ENCODE measurements around the gene TJP3. TPM values are rescaled to one million over a fixed set of nuclear protein-coding genes. Genes with fewer than 3 reads are reported as not detected.

The TJP3 gene
- total RNA-seq, 4 donors from 2014 or later: 93.3 to 364 (median 286) TPM

DNA sequence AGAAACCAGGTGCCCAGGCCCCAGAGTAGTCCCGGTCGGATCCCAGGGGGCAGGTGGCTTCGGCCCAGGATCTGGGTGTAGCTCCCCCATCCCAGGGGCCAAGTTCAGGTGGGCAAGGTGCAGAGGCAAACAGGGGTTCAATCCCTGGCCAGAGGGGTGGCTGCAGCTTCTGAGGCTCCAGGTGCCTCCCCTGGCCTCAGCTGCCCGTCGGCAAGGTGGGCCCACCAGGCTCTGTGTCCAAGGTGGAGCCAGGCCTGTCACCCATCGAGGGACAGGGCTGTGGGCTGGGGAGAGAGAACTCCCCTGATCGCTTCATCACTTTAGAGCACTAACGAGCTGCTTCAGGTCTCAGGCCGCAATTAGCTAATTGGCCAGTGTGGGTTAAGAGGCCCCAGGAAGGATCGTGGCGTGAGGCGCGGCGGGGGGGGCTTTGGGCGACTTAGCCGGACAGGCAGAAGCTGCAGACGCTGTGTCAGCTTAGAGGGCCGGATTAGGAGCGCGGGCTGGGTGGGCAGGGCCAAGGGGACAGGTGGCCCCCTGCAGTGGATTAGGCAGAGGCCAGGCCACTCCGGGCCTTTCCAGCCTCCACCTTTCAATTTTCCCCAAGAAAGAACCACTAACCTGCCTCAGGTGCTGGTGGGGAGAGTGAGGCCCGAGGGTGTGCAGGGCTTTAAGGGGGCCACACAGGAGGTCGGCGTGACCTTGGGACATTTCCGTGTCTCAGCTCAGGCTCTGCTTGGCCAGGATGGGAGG, 66.6 kb downstream of the TJP3 start:
- Histone ChIP-seq H3K9me3 (no peaks in the 10 kb centered on the region), H3K4me3 (no peak overlapping the region), H3K4me1 (no peaks in the 10 kb centered on the region), H3K27ac (no peak overlapping the region), H3K27me3 (no peaks in the 10 kb centered on the region), H3K36me3 (no peaks in the 10 kb centered on the region)
- TF ChIP-seq, protein P1, sequence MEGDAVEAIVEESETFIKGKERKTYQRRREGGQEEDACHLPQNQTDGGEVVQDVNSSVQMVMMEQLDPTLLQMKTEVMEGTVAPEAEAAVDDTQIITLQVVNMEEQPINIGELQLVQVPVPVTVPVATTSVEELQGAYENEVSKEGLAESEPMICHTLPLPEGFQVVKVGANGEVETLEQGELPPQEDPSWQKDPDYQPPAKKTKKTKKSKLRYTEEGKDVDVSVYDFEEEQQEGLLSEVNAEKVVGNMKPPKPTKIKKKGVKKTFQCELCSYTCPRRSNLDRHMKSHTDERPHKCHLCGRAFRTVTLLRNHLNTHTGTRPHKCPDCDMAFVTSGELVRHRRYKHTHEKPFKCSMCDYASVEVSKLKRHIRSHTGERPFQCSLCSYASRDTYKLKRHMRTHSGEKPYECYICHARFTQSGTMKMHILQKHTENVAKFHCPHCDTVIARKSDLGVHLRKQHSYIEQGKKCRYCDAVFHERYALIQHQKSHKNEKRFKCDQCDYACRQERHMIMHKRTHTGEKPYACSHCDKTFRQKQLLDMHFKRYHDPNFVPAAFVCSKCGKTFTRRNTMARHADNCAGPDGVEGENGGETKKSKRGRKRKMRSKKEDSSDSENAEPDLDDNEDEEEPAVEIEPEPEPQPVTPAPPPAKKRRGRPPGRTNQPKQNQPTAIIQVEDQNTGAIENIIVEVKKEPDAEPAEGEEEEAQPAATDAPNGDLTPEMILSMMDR (IDR thresholded peaks at IDR 0.05): no peak
- TF ChIP-seq POLR2A (IDR thresholded peaks at IDR 0.05): no peak
- no peak for DNase-seq

DNA sequence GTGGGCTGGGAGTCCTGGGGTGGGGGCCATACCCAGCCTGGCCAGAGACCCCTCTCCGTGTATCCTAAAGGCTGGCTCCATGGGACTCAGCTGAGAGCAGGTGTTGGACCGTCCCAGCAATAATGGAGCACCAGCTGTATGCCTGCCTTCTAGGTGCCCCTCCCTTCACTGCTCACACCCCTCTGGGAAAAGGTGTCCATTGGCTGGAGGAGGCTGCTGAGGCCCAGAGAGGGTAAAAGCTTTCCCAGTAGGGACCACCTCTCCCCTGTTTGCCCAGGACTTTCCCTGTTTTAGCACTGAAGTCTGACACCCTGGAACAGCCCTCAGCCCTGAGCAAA, 67.2 kb downstream of the TJP3 start:
- Histone ChIP-seq H3K4me3 (no peak overlapping the region), H3K27me3 (no peaks in the 10 kb centered on the region), H3K9me3 (no peaks in the 10 kb centered on the region), H3K27ac (no peak overlapping the region), H3K4me1 (no peaks in the 10 kb centered on the region), H3K36me3 (no peaks in the 10 kb centered on the region)
- TF ChIP-seq, protein P1 (IDR thresholded peaks at IDR 0.05): no peak
- TF ChIP-seq POLR2A (IDR thresholded peaks at IDR 0.05): no peak
- no peak for DNase-seq

DNA sequence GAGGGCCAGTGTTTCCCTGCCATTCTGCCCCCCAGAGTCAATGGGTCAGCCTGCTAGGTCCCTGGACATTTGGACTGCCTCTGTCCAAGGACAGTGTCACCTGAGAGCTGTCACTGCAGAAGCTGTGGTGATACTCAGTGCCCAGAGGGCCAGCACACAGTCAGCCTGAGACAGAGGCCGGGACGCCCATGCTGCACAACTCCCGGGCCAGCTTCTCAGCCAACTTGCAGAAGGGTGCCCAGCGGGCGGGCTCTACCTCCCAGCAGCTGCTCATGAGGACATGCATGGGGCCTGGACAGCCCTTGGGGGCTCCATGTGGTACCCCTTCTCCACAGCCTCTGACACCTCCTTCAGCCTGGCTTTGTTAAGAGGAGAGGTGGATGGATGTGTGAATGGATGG, 67.6 kb downstream of the TJP3 start:
- no peak overlapping the region for H3K27ac ChIP-seq
- no peak for DNase-seq
- no peak overlapping the region for H3K4me3 ChIP-seq
- no peaks in the 10 kb centered on the region for H3K4me1 ChIP-seq
- H3K9me3 ChIP-seq: no peaks in the 10 kb centered on the region
- H3K36me3 ChIP-seq: no peaks in the 10 kb centered on the region
- H3K27me3 ChIP-seq: no peaks in the 10 kb centered on the region
- TF ChIP-seq POLR2A (IDR thresholded peaks at IDR 0.05): no peak
- TF ChIP-seq, protein P1 (IDR thresholded peaks at IDR 0.05): no peak

DNA sequence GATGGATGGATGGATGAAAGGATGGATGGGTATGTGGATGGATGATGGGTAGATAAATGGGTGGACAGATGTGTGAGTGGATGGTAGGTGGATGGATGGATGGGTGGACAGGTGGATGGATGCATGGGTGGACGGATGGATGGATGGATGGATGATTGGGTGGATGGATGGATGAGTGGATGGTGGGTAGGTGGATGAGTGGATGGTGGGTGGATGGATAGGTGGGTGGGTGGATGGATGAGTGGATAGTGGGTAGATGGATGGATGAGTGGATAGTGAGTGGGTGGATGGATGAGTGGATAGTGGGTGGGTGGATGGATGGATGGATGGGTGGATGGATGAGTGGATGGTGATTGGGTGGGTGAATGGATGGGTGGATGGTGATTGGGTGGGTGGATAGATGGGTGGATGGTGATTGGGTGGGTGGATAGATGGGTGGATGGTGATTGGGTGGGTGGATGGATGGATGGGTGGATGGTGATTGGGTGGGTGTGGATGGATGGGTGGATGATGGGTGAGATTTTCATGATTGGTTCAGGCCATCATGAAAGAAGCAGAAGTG, 68.4 kb downstream of the TJP3 start:
- no peaks in the 10 kb centered on the region for H3K4me1 ChIP-seq
- no peak for TF ChIP-seq POLR2A (IDR thresholded peaks at IDR 0.05)
- TF ChIP-seq, protein P1 (IDR thresholded peaks at IDR 0.05): no peak
- H3K4me3 ChIP-seq: no peak overlapping the region
- H3K9me3 ChIP-seq: peaks cover 0 to 7% (median 3%) of the 10 kb centered on the region in 4 donors
- no peak for DNase-seq
- H3K27me3 ChIP-seq: no peaks in the 10 kb centered on the region
- H3K36me3 ChIP-seq: no peaks in the 10 kb centered on the region
- no peak overlapping the region for H3K27ac ChIP-seq

DNA sequence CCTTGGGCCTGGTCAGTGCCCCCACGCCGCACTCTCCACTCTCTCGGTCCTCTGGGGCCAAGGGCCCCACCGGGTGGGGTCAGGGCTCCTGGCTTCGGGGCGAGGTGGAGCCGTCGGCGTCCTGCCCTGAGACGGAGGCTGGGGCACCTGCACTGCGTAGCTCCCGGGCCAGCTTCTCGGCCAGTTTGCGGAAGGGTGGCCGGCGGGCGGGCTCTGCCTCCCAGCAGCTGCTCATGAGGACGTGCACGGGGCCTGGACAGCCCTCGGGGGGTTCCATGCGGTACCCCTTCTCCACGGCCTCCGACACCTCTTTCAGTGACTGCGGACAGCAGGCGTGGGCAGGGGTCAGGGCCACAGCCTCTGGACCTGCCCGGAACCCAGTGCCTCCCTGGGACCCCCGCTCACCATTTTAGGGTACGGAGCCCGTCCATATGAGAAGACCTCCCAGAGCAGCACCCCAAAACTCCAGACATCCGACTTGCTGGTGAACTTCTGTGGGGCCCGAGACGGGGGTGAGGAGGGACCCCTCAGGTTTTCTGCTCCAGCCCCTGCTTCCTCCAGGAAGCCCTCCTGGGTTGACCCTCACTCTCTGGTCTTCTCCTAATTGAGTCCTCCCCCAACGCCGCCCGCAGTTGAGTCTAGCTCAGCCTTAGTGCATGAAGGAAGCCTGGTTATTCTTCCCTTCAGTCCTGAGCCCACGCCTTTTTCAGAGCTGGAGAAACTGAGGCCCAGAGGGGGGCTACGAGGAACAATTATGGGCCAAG, 70.1 kb downstream of the TJP3 start:
- Histone ChIP-seq H3K9me3 (peaks cover 0 to 23% (median 10%) of the 10 kb centered on the region in 4 donors), H3K36me3 (no peaks in the 10 kb centered on the region), H3K27ac (no peak overlapping the region), H3K27me3 (no peaks in the 10 kb centered on the region), H3K4me3 (no peak overlapping the region), H3K4me1 (no peaks in the 10 kb centered on the region)
- no peak for TF ChIP-seq POLR2A (IDR thresholded peaks at IDR 0.05)
- TF ChIP-seq, protein P1 (IDR thresholded peaks at IDR 0.05): no peak
- no peak for DNase-seq
